ENCODE data around the gene FNBP1.
A peak's percentile ranks its signal among the peaks of the same experiment; 100 is the strongest.

FNBP1 gene

GRCh38 chr9:129849901-129850300 is 193.1 kb downstream of the FNBP1 start:
- DNase-seq = no peak

- no peak for DNase-seq
Measured at GRCh38 chr9:129848712-129849441, 194.1 kb downstream of the FNBP1 start.

DNA sequence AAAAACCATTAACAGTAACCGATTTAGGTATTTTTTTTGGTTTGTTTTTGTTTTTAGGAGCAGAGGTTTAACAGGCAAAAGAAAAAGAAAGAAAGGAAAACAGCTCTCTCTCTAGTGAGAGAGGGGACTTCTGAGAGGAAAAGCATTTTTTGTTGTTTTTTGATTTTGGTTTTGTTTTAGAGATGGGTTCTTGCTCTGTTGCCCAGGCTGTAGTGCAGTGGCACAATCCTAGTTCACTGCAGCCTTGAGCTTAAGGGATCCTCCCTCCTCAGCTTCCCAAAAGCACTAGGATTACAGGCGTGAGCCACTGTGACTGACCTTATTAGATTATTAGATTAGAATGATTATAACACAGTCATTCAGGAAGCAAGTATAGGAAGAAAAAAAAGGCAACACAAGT is 197.6 kb downstream of the FNBP1 start:
- DNase-seq = no peak

DNA sequence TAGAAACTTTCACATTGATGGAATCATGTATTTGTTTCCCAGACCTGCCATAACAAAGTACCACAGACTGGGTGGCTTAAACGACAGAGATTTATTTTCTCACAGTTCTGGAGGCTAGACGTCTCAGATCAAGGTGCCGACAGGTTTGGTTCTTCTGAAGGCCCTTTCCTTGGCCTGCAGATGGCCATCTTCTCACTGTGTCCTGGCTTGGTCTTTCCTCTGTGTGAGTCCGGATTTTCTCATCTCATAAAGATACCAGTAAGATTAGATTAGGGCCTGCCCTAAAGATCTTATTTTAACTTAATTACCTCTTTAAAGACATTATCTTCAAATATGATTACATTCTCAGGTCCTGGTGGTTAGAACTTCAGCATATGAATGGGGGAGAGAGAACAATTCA is 201.9 kb downstream of the FNBP1 start:
- DNase-seq = no peak

- DNase-seq = peak; percentile 90
Measured at GRCh38 chr9:129840034-129840433, 203.0 kb downstream of the FNBP1 start.

DNA sequence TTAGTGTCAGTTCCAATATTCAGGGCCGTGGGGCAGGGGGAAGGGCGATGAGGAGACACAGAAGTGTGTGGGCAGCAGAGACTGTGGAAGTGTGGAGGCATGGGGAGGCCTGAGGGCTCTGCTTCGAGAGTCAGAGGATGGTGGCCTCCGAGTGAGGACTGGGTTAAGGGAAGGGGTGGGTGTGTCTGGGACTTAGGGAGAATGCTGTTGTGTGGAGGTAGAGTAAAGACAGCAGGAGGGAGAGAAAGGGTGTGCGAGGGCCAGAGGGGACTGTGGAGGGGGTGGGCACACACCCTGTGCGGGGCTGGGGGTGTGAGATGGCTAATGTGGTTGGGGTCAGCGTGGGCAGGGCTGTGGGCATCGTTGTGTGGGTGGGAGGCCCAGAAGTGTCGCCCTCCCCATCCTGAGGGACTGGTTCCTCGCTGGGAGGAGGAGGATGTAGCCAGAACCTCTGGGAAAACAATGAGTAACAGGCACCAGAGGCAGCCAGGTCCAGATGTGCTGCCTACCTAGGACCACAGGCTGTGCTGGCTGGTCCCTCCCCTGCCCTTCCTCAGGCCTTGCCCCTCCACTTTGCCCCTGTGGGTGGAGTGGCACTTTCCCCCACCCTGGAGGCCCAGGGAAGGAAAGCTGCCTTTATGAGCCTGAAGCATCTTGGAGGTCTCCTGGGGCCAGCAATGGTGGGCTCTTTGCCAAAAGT is 203.5 kb downstream of the FNBP1 start:
- peak; percentile 83 for DNase-seq

GRCh38 chr9:129838707-129839259 is 204.2 kb downstream of the FNBP1 start:
- no peak for DNase-seq
